ENCODE data around the gene EGFL7. TPM values are rescaled to one million over a fixed set of nuclear protein-coding genes. Genes with fewer than 3 reads are reported as not detected.

Gene EGFL7
- total RNA-seq, 1 donor from 2014 or later, result 2.5 TPM

- intact Hi-C loops (cut with micrococcal nuclease), result no loop called here
- H3K36me3 Mint-ChIP-seq (ENCODE audit: low read depth), result peaks cover 12% of the 10 kb centered on the region
- H3K9me3 Mint-ChIP-seq, result no peaks in the 10 kb centered on the region
- no peaks in the 10 kb centered on the region for H3K27me3 Mint-ChIP-seq (ENCODE audit: insufficient read depth)
- peaks cover 4% of the 10 kb centered on the region for H3K4me1 Mint-ChIP-seq (ENCODE audit: low read depth)
- H3K4me3 Mint-ChIP-seq, result no peak overlapping the region
- no peak overlapping the region for H3K27ac Mint-ChIP-seq
- DNase-seq (ENCODE audit: low spot score), result no peak
Measured at GRCh38 chr9:136719195-136719880, 56.6 kb downstream of the EGFL7 start.

- intact Hi-C loops (cut with micrococcal nuclease), result no loop called here
- H3K9me3 Mint-ChIP-seq, result no peaks in the 10 kb centered on the region
- peaks cover 6% of the 10 kb centered on the region for H3K4me1 Mint-ChIP-seq (ENCODE audit: low read depth)
- H3K27ac Mint-ChIP-seq, result no peak overlapping the region
- H3K27me3 Mint-ChIP-seq (ENCODE audit: insufficient read depth), result no peaks in the 10 kb centered on the region
- DNase-seq (ENCODE audit: low spot score), result no peak
- H3K4me3 Mint-ChIP-seq, result no peak overlapping the region
- H3K36me3 Mint-ChIP-seq (ENCODE audit: low read depth), result peaks cover 13% of the 10 kb centered on the region
Measured at GRCh38 chr9:136720251-136720897, 57.7 kb downstream of the EGFL7 start.

GRCh38 chr9:136720898-136721338 is 58.2 kb downstream of the EGFL7 start:
- Mint-ChIP-seq H3K4me1 (ENCODE audit: low read depth) (peaks cover 7% of the 10 kb centered on the region), H3K27ac (no peak overlapping the region), H3K4me3 (no peak overlapping the region), H3K27me3 (ENCODE audit: insufficient read depth) (no peaks in the 10 kb centered on the region), H3K36me3 (ENCODE audit: low read depth) (peaks cover 18% of the 10 kb centered on the region), H3K9me3 (no peaks in the 10 kb centered on the region)
- DNase-seq (ENCODE audit: low spot score), result no peak
- intact Hi-C loops (cut with micrococcal nuclease), result no loop called here

- Mint-ChIP-seq H3K27ac (no peak overlapping the region), H3K4me1 (ENCODE audit: low read depth) (peaks cover 13% of the 10 kb centered on the region), H3K27me3 (ENCODE audit: insufficient read depth) (no peaks in the 10 kb centered on the region), H3K9me3 (no peaks in the 10 kb centered on the region), H3K4me3 (no peak overlapping the region), H3K36me3 (ENCODE audit: low read depth) (peaks cover 21% of the 10 kb centered on the region)
- intact Hi-C loops (cut with micrococcal nuclease), result no loop called here
- DNase-seq (ENCODE audit: low spot score), result no peak
Measured at GRCh38 chr9:136721339-136722092, 58.8 kb downstream of the EGFL7 start.

Other genes starting within 250 kb of the EGFL7 start
- gene INPP5E, start 223.1 kb upstream of the EGFL7 start, total RNA-seq, result 19.7 and 20.0 TPM in 2 replicates
- 87.3 and 88.5 TPM in 2 replicates for gene SEC16A, start 179.9 kb upstream of the EGFL7 start, total RNA-seq
- 115 and 121 TPM in 2 replicates for gene NOTCH1, start 116.9 kb upstream of the EGFL7 start, total RNA-seq
- 24.7 and 25.0 TPM in 2 replicates for gene AGPAT2, start 24.5 kb downstream of the EGFL7 start, total RNA-seq
- gene DIPK1B, start 49.7 kb downstream of the EGFL7 start, total RNA-seq, result 0.47 and 0.88 TPM in 2 replicates
- 0.39 and 0.59 TPM in 2 replicates for gene LCN10, start 80.0 kb downstream of the EGFL7 start, total RNA-seq
- gene LCN6, start 85.6 kb downstream of the EGFL7 start, total RNA-seq, result not detected in 2 replicates
- gene LCN8, start 95.3 kb downstream of the EGFL7 start, total RNA-seq, result not detected in 2 replicates
- gene LCN15, start 101.6 kb downstream of the EGFL7 start, total RNA-seq, result not detected in 2 replicates
- gene TMEM141, start 128.4 kb downstream of the EGFL7 start, total RNA-seq, result 37.2 and 39.0 TPM in 2 replicates
- gene CCDC183, start 133.4 kb downstream of the EGFL7 start, total RNA-seq, result 0.52 TPM in 1 of 2 replicates, not detected in the other
- 109 and 114 TPM in 2 replicates for gene RABL6, start 145.0 kb downstream of the EGFL7 start, total RNA-seq
- 5.1 and 5.8 TPM in 2 replicates for gene AJM1, start 179.6 kb downstream of the EGFL7 start, total RNA-seq
- 134 and 139 TPM in 2 replicates for gene PHPT1, start 186.5 kb downstream of the EGFL7 start, total RNA-seq
- gene MAMDC4, start 189.4 kb downstream of the EGFL7 start, total RNA-seq, result 18.2 and 23.6 TPM in 2 replicates
- gene EDF1, start 203.4 kb downstream of the EGFL7 start, total RNA-seq, result 410 and 418 TPM in 2 replicates
- 67.4 and 76.3 TPM in 2 replicates for gene TRAF2, start 223.6 kb downstream of the EGFL7 start, total RNA-seq